NCI-H1694 treated with DMSO at 0.1 percent for 48 hours (cell line): ENCODE results near the gene MIA2.
"Not testable (repeated sequence)": the region's sequence is repeated elsewhere in the genome, so short reads cannot be mapped to it uniquely, and the experiment has no call there.

Experiments
- DNase-seq: peaks from one replicate; lab custom pipeline; 2025; lab: John Stamatoyannopoulos, UW

The MIA2 gene

GRCh38 chr14:39233680-39234326 is at the start of gene MIA2:
Gene MIA2, plus strand, starts transcription at chr14:39233915. Its CDS starts 200 bp downstream, at chr14:39234115.
- DNase-seq = no peak

GRCh38 chr14:39184628-39185255 is 49.0 kb upstream of the MIA2 start:
- no peak for DNase-seq

GRCh38 chr14:39185256-39186049 is 48.3 kb upstream of the MIA2 start:
- no peak for DNase-seq

DNA sequence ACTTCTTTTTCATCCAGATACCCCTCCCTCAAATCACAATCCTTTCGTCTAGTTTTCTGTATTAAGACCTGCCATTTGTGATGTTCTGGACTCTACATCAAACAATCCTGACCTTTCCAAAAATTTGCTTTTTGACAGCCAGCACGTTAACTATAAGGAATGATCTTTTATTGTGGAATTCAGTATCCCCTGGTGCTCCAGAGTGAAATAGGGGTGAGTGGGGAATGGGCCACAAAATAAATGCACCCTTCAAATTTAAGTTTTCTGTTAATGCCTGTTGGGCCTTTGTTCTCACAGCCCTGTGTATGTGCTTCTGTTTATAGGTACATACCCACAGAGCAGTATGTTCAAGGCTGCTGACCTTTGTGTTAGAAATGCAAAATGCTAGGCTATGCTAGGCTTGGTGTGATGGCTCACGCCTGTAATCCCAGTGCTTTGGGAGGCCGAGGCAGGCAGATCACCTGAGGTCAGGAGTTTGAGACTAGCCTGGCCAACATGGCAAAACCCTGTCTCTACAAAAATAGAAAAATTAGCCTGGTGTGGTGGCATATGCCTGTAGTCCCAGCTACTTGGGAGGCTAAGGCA is 46.7 kb upstream of the MIA2 start:
- DNase-seq = no peak

DNA sequence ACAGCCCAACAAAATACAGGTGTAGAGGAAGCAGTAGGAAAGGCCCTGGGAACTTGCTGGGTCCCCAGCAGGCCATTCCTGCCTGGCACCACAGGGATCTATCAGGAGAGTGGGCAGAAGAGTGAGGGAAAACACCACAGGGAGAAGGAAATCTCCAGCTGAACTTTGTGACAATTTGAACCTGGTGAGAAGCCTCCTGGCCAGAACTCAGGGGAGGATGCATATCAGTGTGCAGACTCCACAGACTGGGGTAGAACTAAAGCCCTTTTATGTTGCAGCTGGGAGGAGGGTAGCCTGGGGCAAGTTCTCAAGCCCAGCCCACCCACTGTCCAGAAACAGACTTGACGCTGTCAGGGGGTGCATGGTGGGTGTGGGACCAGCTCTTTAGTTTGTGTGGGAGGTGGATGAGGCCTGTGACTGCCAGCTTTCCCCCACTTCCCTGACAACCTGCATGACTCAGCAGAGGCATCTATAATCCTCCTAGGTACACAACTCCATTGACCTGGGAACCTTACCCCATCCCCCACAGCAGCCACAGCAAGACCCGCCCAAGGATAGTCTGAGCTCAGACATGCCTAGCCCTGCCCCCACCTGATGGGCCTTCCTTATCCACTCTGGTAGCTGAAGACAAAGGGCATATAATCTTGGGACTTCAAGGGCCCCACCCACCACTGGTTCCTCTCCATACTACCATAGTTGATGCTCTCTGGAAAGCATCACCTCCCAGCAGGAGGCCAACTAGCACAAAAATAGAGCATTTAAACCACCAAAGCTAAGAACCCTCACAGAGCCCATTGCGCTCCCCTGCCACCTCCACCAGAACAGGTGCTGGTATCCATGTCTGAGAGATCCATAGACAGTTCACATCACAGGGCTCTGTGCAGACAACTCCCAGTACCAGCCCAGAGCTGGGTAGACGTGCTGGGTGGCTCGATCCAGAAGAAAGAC is 29.8 kb upstream of the MIA2 start:
- DNase-seq = no peak

DNA sequence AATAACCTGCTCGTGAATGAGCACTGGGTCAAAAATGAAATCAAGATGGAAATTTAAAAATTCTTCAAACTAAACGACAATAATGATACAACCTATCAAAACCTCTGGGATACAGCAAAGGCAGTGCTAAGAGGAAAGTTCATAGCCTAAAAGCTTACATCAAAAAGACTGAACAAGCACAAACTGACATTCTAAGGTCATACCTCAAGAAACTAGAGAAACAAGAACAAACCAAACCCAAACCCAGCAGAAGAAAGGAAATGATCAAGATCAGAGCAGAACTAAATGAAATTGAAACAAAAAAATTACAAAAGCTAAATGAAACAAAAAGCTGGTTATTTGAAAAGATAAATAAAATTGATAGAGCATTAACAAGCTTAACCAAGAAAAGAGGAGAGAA is 26.3 kb upstream of the MIA2 start:
- not testable (repeated sequence) for DNase-seq

DNA sequence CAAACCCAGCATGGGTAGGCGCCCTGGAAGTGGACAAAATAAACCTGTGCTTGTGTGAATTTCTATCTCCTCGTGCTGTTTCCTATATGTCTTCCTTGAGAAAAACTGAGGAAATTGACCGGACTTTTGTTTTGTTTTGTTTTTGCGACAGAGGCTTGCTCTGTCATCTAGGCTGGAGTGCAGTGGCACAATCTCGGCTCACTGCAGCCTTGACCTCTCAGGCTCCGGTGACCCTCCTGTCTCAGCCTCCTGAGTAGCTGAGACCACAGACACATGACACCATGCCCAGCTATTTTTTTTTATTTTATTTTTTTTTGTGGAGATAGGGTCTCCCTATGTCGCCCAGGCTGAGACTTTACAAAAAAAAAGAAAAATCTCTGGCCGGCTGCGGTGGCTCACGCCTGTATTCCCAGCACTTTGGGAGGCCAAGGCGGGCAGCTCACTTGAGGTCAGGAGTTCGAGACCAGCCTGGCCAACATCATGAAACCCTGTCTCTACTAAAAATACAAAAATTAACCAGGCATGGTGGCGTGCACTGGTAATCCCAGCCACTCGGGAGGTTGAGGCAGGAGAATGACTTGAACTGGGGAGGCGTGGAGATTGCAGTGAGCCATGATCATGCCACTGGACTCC is 22.5 kb upstream of the MIA2 start:
- no peak for DNase-seq

DNA sequence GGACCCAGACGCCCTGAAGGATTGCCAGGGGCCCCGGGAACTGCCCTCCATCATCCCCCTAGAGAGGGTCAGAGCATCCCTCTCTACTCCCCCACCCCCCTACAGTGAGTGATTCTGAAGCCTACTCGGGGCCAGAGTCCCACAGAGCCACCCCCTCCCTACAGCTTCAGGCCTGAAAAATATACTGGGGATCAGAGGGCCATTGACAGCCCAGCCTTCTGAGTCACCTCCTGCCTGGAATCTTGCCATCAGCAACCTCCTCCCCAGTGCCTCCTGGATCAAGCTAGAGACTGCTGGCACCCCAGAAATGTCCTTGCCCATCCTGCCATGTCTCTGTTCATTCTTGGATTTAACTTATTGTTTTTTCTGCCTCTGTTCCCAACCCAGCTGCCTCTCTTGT is 21.7 kb upstream of the MIA2 start:
- no peak for DNase-seq

- no peak for DNase-seq
Measured at GRCh38 chr14:39212693-39213092, 21.0 kb upstream of the MIA2 start.

GRCh38 chr14:39217214-39217879 is 16.4 kb upstream of the MIA2 start:
- DNase-seq = no peak

DNA sequence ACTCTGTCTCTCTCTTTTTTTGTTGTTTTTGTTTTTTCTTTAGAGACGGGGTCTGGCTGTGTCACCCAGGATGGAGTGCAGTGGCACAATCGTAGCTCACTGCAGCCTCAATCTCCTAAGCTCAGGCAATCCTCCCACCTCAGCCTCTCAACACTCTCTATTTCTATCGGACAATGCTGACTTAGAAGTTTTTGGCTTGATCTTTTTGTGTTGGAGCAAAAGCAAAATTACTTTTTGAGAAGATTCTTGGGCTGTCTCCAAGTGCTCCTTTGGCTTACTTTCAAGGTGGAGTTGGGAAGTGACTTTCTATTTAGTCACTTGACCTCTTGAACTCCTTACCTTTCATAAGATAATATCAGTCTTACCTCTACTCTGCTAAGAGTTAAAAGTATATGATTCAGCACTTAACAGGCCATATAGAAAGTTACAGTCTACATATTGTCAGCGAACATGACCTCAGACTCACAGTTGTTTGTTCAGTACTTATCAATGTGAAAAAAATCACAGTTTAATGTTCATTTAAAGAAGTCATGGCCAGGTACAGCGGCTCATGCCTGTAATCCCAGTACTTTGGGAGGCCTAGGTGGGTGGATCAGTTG is 15.4 kb upstream of the MIA2 start:
- DNase-seq = no peak

GRCh38 chr14:39219075-39219499 is 14.6 kb upstream of the MIA2 start:
- no peak for DNase-seq

- not testable (repeated sequence) for DNase-seq
Measured at GRCh38 chr14:39220473-39220872, 13.2 kb upstream of the MIA2 start.

- no peak for DNase-seq
Measured at GRCh38 chr14:39228044-39228443, 5.7 kb upstream of the MIA2 start.

GRCh38 chr14:39228509-39229221 is 5.0 kb upstream of the MIA2 start:
- no peak for DNase-seq

GRCh38 chr14:39229222-39229543 is 4.5 kb upstream of the MIA2 start:
- no peak for DNase-seq

- DNase-seq = no peak
Measured at GRCh38 chr14:39229601-39230110, 4.1 kb upstream of the MIA2 start.

GRCh38 chr14:39230416-39231035 is 3.2 kb upstream of the MIA2 start:
- DNase-seq = no peak
